Spleen (tissue), 11 donors: Measurements from ENCODE around the gene CHRNG. TPM values are rescaled to one million over a fixed set of nuclear protein-coding genes. Genes with fewer than 3 reads are reported as not detected.

ENCODE experiments used
- DNase-seq: peaks from one replicate; pipeline ENCODE4 v3.0.0-alpha.2; 2020
- H3K27ac ChIP-seq, 8 donors: fragments of 200-600 bp; sonication (generic) in 7 of 8; 1 replicate in 4 of 8; 2 replicates in 4 of 8; pipeline versions ENCODE4 v1.5.0 to v1.8.0; 2016 to 2021; ENCODE audit warnings: inconsistent platforms in 4 of 8, mild to moderate bottlenecking in 4 of 8, moderate library complexity in 1 of 8
- H3K27me3 ChIP-seq, 7 donors: fragments of 200-600 bp; sonication (generic) in 6 of 7; replicated peaks in 1 of 7; 1 replicate in 4 of 7; 2 replicates in 3 of 7; pipeline versions ENCODE4 v1.5.0 to v1.8.0; 2016 to 2021; ENCODE audit warnings: inconsistent platforms in 3 of 7, mild to moderate bottlenecking in 1 of 7
- H3K36me3 ChIP-seq, 6 donors: fragments of 200-600 bp; sonication (generic) in 5 of 6; 1 replicate in 4 of 6; 2 replicates in 2 of 6; pipeline versions ENCODE4 v1.5.0 to v1.8.0; 2016 to 2021; ENCODE audit warnings: inconsistent platforms in 2 of 6
- H3K4me1 ChIP-seq, 6 donors: fragments of 200-600 bp; sonication (generic) in 5 of 6; 1 replicate in 3 of 6; 2 replicates in 3 of 6; pipeline versions ENCODE4 v1.5.0 to v1.8.0; 2016 to 2021; ENCODE audit warnings: inconsistent platforms in 3 of 6
- H3K4me3 ChIP-seq, 8 donors: fragments of 200-600 bp; sonication (generic) in 7 of 8; 1 replicate in 4 of 8; 2 replicates in 4 of 8; pipeline versions ENCODE4 v1.5.0 to v1.8.0; 2016 to 2021; ENCODE audit warnings: inconsistent platforms in 4 of 8, mild to moderate bottlenecking in 4 of 8, moderate library complexity in 2 of 8
- H3K9me3 ChIP-seq, 8 donors: fragments of 200-600 bp; sonication (generic) in 7 of 8; 1 replicate in 4 of 8; 2 replicates in 4 of 8; pipeline versions ENCODE4 v1.5.0 to v1.8.0; 2016 to 2021; ENCODE audit warnings: inconsistent platforms in 4 of 8
- POLR2A ChIP-seq, 3 donors: fragments of 450-650 bp; IDR thresholded peaks; one replicate each; pipeline ENCODE4 v1.5.1; 2017; ENCODE audit warnings: antibody characterized with exemption in 3 of 3, mild to moderate bottlenecking in 1 of 3
- POLR2AphosphoS5 ChIP-seq, 3 donors: sonication (generic); formaldehyde crosslinking; IDR thresholded peaks; one replicate each; pipeline ENCODE4 v1.5.1; 2017; ENCODE audit warnings: antibody characterized with exemption in 3 of 3
- WGBS, 5 donors: extraction: QIAGEN DNeasy Blood & Tissue Kit in 3 of 5; methylation state at CpG; one replicate each; pipeline versions ENCODE4 v1.1.5 to v1.1.7; 2013 to 2018; 5-methylcytosine and 5-hydroxymethylcytosine counted together
- intact Hi-C: fragments of 100-400 bp; cut with DNase I; formaldehyde crosslinking; loops from one replicate; pipeline ENCODE4 v1.15.0; 2023; ENCODE audit warnings: low total_unique reads
- polyA plus RNA-seq, 3 donors: library from polyadenylated mRNA; stranded (reverse); fragments of 200-250 nt; gene quantifications; one replicate each; pipeline ENCODE4 v1.2.1, GENCODE V29; 2013
- total RNA-seq, 7 donors: library from RNA; depleted of rRNA in 3 of 7; stranded (reverse); fragments of >200 nt in 3 of 7; fragmentation: NEBNext Ultra II Directional in 4 of 7; extraction: Animal tissue kit (Norgen Biotek cat#: 25700) in 4 of 7; gene quantifications; one replicate each; pipeline versions ENCODE4 v1.1.0 to v1.2.1, GENCODE V29; 2016 to 2021
- TF ChIP-seq, protein P1 (sequence below), 11 experiments: fragments of 200-600 bp in 7 of 11; fragments of 450-650 bp in 4 of 11; sonication (generic) in 4 of 11; IDR thresholded peaks in 8 of 11; conservative IDR thresholded peaks in 3 of 11; 1 replicate in 7 of 11; 2 replicates in 4 of 11; pipeline versions ENCODE4 v1.4.0 to v1.8.0; 2016 to 2021; ENCODE audit warnings: antibody characterized with exemption in 11 of 11, inconsistent platforms in 4 of 11, mild to moderate bottlenecking in 1 of 11
- donor health status: healthy with polysubstance abuse.
- donor health status: DM: no; HTN: no; CAD: no; lungs with moderate emphysema.
- donor health status: DM: no; HTN: no; CAD: no.
- donor health status: Bipolar disorder and iron deficiency.
- donor health status: healthy.
- donor health status: DM: no; HTN: no; CAD: no.
- donor health status: DM: yes; HTN: yes; CAD: no.

The CHRNG gene
- total and polyA plus RNA-seq, 10 donors, result 0.06 TPM; not detected in 9

- peak; percentile 65 for DNase-seq
- Histone ChIP-seq H3K4me1 (peaks cover 0 to 29% (median under 1%) of the 10 kb centered on the region in 6 donors), H3K9me3 (peaks cover 0 to 10% (median 6%) of the 10 kb centered on the region in 8 donors), H3K27ac (no peak overlapping the region), H3K27me3 (peaks cover 0 to 40% (median 6%) of the 10 kb centered on the region in 7 donors), H3K4me3 (no peak overlapping the region), H3K36me3 (peaks cover 0 to 22% (median 0%) of the 10 kb centered on the region in 6 donors)
- WGBS, 5 donors, result 86 to 96% (median 89%) methylated on average over 16 to 17 of the region's 17 CpGs
- TF ChIP-seq POLR2A (IDR thresholded peaks at IDR 0.05), result no peak
- peak in 1 of 3 donors; percentile 48 for TF ChIP-seq POLR2AphosphoS5 (IDR thresholded peaks at IDR 0.05)
- TF ChIP-seq, protein P1, sequence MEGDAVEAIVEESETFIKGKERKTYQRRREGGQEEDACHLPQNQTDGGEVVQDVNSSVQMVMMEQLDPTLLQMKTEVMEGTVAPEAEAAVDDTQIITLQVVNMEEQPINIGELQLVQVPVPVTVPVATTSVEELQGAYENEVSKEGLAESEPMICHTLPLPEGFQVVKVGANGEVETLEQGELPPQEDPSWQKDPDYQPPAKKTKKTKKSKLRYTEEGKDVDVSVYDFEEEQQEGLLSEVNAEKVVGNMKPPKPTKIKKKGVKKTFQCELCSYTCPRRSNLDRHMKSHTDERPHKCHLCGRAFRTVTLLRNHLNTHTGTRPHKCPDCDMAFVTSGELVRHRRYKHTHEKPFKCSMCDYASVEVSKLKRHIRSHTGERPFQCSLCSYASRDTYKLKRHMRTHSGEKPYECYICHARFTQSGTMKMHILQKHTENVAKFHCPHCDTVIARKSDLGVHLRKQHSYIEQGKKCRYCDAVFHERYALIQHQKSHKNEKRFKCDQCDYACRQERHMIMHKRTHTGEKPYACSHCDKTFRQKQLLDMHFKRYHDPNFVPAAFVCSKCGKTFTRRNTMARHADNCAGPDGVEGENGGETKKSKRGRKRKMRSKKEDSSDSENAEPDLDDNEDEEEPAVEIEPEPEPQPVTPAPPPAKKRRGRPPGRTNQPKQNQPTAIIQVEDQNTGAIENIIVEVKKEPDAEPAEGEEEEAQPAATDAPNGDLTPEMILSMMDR (IDR thresholded peaks at IDR 0.05 in 8 of 11, conservative IDR thresholded peaks at IDR 0.05 in 3 of 11), result no peak
- intact Hi-C loops, result no loop called here
These were observed 1.0 kb downstream of the CHRNG start for GRCh38 chr2:232540441-232541041.

GRCh38 chr2:232541195-232541960 is 1.9 kb downstream of the CHRNG start:
- DNase-seq, result peak; percentile 77
- 52 to 60% (median 59%) methylated on average over 19 of the region's 19 CpGs for WGBS, 5 donors
- Histone ChIP-seq H3K36me3 (peaks cover 0 to 26% (median 0%) of the 10 kb centered on the region in 6 donors), H3K4me3 (no peak overlapping the region), H3K27me3 (peaks cover 0 to 32% (median 6%) of the 10 kb centered on the region in 7 donors), H3K9me3 (peaks cover 0 to 5% (median 3%) of the 10 kb centered on the region in 8 donors), H3K27ac (no peak overlapping the region), H3K4me1 (peaks cover 0 to 37% (median 6%) of the 10 kb centered on the region in 6 donors)
- TF ChIP-seq POLR2A (IDR thresholded peaks at IDR 0.05) (no peak), POLR2AphosphoS5 (IDR thresholded peaks at IDR 0.05) (peak; percentile 7 to 54 (median 28))
- TF ChIP-seq, protein P1 (IDR thresholded peaks at IDR 0.05 in 8 of 11, conservative IDR thresholded peaks at IDR 0.05 in 3 of 11), result no peak
- intact Hi-C loops, result no loop called here

DNA sequence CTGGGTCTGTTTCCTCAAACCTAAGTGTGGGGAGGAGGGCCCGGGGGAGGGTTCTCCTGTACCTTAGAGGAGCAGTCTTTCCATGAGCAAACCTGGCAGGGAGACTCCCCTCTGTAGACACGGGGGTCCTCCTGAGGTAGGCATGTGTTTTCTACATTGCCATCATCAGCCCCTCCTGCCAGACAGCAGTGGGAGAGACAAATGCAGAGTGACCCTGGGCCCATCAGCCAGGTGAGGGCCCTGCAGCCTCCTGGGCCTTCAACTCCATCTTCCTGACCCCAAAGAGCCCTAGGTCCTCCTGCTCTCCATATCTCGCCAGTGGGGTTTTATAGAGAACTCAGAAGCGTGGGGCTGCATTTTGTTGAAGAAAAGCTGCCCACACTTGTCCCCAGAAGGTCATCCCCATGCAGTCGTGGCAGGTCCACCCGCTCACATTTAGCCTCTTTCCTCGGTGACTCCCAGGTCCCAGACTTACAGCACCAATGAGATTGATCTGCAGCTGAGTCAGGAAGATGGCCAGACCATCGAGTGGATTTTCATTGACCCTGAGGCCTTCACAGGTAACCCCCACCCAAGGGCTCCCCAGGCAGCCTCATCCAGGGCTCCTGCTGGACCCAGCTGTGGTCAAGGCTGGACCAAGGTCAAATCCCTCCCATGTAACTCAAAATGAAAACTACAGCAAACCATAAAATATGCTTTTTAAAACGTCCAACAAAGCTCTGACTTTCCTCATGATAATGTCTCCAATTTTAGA is 2.6 kb downstream of the CHRNG start:
- H3K36me3 ChIP-seq, result peaks cover 0 to 34% (median 0%) of the 10 kb centered on the region in 6 donors
- peaks cover 0 to 45% (median 14%) of the 10 kb centered on the region in 6 donors for H3K4me1 ChIP-seq
- no peak for TF ChIP-seq POLR2AphosphoS5 (IDR thresholded peaks at IDR 0.05)
- TF ChIP-seq, protein P1 (IDR thresholded peaks at IDR 0.05 in 8 of 11, conservative IDR thresholded peaks at IDR 0.05 in 3 of 11), result no peak
- TF ChIP-seq POLR2A (IDR thresholded peaks at IDR 0.05), result no peak
- no peak overlapping the region for H3K4me3 ChIP-seq
- no peaks in the 10 kb centered on the region for H3K9me3 ChIP-seq
- no peak overlapping the region for H3K27ac ChIP-seq
- intact Hi-C loops, result no loop called here
- 60 to 75% (median 63%) methylated on average over 8 to 9 of the region's 9 CpGs for WGBS, 5 donors
- peaks cover 0 to 24% (median 3%) of the 10 kb centered on the region in 7 donors for H3K27me3 ChIP-seq
- no peak for DNase-seq
